IMR-90 (cell line): Measurements from ENCODE around the gene TNPO1. TPM values are rescaled to one million over a fixed set of nuclear protein-coding genes. Genes with fewer than 3 reads are reported as not detected.

Experiments used
- ATAC-seq: fragments of 200-7000 bp; cut with Tn5 transposase; 2 replicates; pipeline ENCODE4 v1.9.1; 2020; ENCODE audit warnings: low read depth, mild to moderate bottlenecking, moderate library complexity
- BruUV-seq: library from RNA; stranded (reverse); fragments of 400-500 nt; replicated peaks from 2 replicates; lab custom pipeline; 2021; lab: Mats Ljungman, UMichigan
- CTCF ChIA-PET: fragments of 300-600 bp; formaldehyde crosslinking; extraction: SDS; loops from one replicate; lab custom pipeline; 2021; ENCODE audit warnings: antibody characterized with exemption; lab: Yijun Ruan, JAX
- POLR2A ChIA-PET: fragments of 300-600 bp; sonication (Branson Sonifier 250); formaldehyde crosslinking; loops from one replicate; lab custom pipeline; 2022; ENCODE audit warnings: antibody characterized with exemption; ENCODE audit not compliant: unreplicated experiment; lab: Charles Lee
- DNase-seq: peaks from one replicate; pipeline ENCODE4 v3.0.0; 2013
- H2AFZ ChIP-seq: replicated peaks from 2 replicates; pipeline ENCODE3; 2013; ENCODE audit warnings: low read length, mild to moderate bottlenecking; ENCODE audit not compliant: poor library complexity
- H2AK5ac ChIP-seq: 2 replicates; pipeline ENCODE4 v1.6.1; 2013; ENCODE audit warnings: low read depth, low read length, inconsistent platforms
- H2AK9ac ChIP-seq: replicated peaks from 2 replicates; pipeline ENCODE3; 2013; ENCODE audit warnings: mild to moderate bottlenecking, low read depth, low read length, moderate library complexity; ENCODE audit not compliant: poor library complexity
- H2BK120ac ChIP-seq: 2 replicates; pipeline ENCODE4 v1.6.1; 2013; ENCODE audit warnings: low read depth, low read length, inconsistent platforms
- H2BK15ac ChIP-seq: 3 replicates; pipeline ENCODE4 v1.6.1; 2013; ENCODE audit warnings: low read depth, low read length, inconsistent platforms
- H2BK20ac ChIP-seq: 2 replicates; pipeline ENCODE4 v1.6.1; 2013; ENCODE audit warnings: low read depth, mild to moderate bottlenecking, inconsistent platforms, low read length, moderate library complexity
- H2BK5ac ChIP-seq: 2 replicates; pipeline ENCODE4 v1.6.1; 2013; ENCODE audit warnings: mild to moderate bottlenecking, low read depth, low read length, inconsistent platforms; ENCODE audit not compliant: poor library complexity, severe bottlenecking
- H3K14ac ChIP-seq: replicated peaks from 2 replicates; pipeline ENCODE4 v1.6.1; 2013; ENCODE audit warnings: low read depth, low read length, inconsistent platforms
- H3K18ac ChIP-seq: 2 replicates; pipeline ENCODE4 v1.6.1; 2013; ENCODE audit warnings: low read depth, low read length, control low read depth
- H3K23ac ChIP-seq: 2 replicates; pipeline ENCODE4 v1.6.1; 2013; ENCODE audit warnings: low read depth, low read length, inconsistent platforms
- H3K27ac ChIP-seq: 2 replicates; pipeline ENCODE4 v1.5.1; 2013; ENCODE audit warnings: mild to moderate bottlenecking, control low read depth, low read length; ENCODE audit not compliant: insufficient read depth
- H3K27me3 ChIP-seq: 2 replicates; pipeline ENCODE4 v1.6.1; 2013; ENCODE audit warnings: low read length; ENCODE audit not compliant: control insufficient read depth, insufficient read depth
- H3K36me3 ChIP-seq: 2 replicates; pipeline ENCODE4 v1.6.1; 2013; ENCODE audit warnings: low read length, mixed read lengths; ENCODE audit not compliant: control insufficient read depth, insufficient read depth
- H3K4ac ChIP-seq: 2 replicates; pipeline ENCODE4 v1.6.1; 2013; ENCODE audit warnings: low read depth, low read length, inconsistent platforms
- H3K4me1 ChIP-seq: 2 replicates; pipeline ENCODE4 v1.6.1; 2013; ENCODE audit warnings: low read length, mixed read lengths; ENCODE audit not compliant: control insufficient read depth, insufficient read depth
- H3K4me2 ChIP-seq: 2 replicates; pipeline ENCODE4 v1.6.1; 2013; ENCODE audit warnings: low read depth, mild to moderate bottlenecking, control low read depth, low read length, moderate library complexity
- H3K4me3 ChIP-seq: 2 replicates; pipeline ENCODE4 v1.5.1; 2013; ENCODE audit warnings: low read depth, mild to moderate bottlenecking, control low read depth, low read length, moderate library complexity; ENCODE audit not compliant: insufficient read depth
- H3K56ac ChIP-seq: 2 replicates; pipeline ENCODE4 v1.6.1; 2013; ENCODE audit warnings: low read length, inconsistent platforms; ENCODE audit not compliant: insufficient read depth; ENCODE audit errors: extremely low read depth
- H3K79me1 ChIP-seq, 2 experiments: 2 replicates each; pipeline ENCODE4 v1.6.1; 2013; ENCODE audit warnings: low read length in 2 of 2, inconsistent platforms in 1 of 2, low read depth in 1 of 2
- H3K9ac ChIP-seq: 2 replicates; pipeline ENCODE4 v1.6.1; 2013; ENCODE audit warnings: low read depth, low read length, control low read depth
- H3K9me1 ChIP-seq: 2 replicates; pipeline ENCODE4 v1.6.1; 2013; ENCODE audit warnings: low read length, inconsistent platforms; ENCODE audit not compliant: insufficient read depth
- H3K9me3 ChIP-seq: 2 replicates; pipeline ENCODE4 v1.6.1; 2013; ENCODE audit warnings: low read length; ENCODE audit not compliant: control insufficient read depth, insufficient read depth
- H4K20me1 ChIP-seq: 2 replicates; pipeline ENCODE4 v1.6.1; 2013; ENCODE audit warnings: low read length, inconsistent platforms; ENCODE audit not compliant: insufficient read depth
- H4K5ac ChIP-seq: 2 replicates; pipeline ENCODE4 v1.6.1; 2013; ENCODE audit warnings: mild to moderate bottlenecking, low read depth, low read length, control low read depth
- H4K8ac ChIP-seq, 2 experiments: 2 replicates each; pipeline ENCODE4 v1.6.1; 2013; ENCODE audit warnings: low read depth in 2 of 2, low read length in 2 of 2, control low read depth in 1 of 2, inconsistent platforms in 1 of 2
- H4K91ac ChIP-seq: 2 replicates; pipeline ENCODE4 v1.6.1; 2013; ENCODE audit warnings: low read depth, low read length, inconsistent platforms; ENCODE audit not compliant: insufficient read depth
- BHLHE40 ChIP-seq: fragments of 150-350 bp; IDR thresholded peaks from 2 replicates; pipeline ENCODE4 v1.6.1; 2016; ENCODE audit warnings: mild to moderate bottlenecking, low read depth, low read length
- CEBPB ChIP-seq: IDR thresholded peaks from 2 replicates; pipeline ENCODE4 v1.6.1; 2012; ENCODE audit warnings: low read depth, low read length, improper control_type of control experiment
- CHD1 ChIP-seq: IDR thresholded peaks from 2 replicates; pipeline ENCODE4 v1.6.1; 2012; ENCODE audit warnings: low read depth, low read length, improper control_type of control experiment
- CTCF ChIP-seq: conservative IDR thresholded peaks from 2 replicates; pipeline ENCODE4 v1.5.1; 2012; ENCODE audit warnings: mild to moderate bottlenecking, low read depth, low read length, improper control_type of control experiment
- ELK1 ChIP-seq: fragments of 150-350 bp; IDR thresholded peaks from 2 replicates; pipeline ENCODE4 v1.6.1; 2016; ENCODE audit warnings: low read depth, mild to moderate bottlenecking, low read length, moderate library complexity, borderline replicate concordance
- FOS ChIP-seq: fragments of 150-350 bp; IDR thresholded peaks from 2 replicates; pipeline ENCODE4 v1.6.1; 2016; ENCODE audit warnings: low read depth, low read length
- MAFK ChIP-seq: IDR thresholded peaks from 2 replicates; pipeline ENCODE4 v1.6.1; 2012; ENCODE audit warnings: low read depth, low read length, improper control_type of control experiment
- MAZ ChIP-seq: IDR thresholded peaks from 2 replicates; pipeline ENCODE4 v1.6.1; 2012; ENCODE audit warnings: low read depth, mild to moderate bottlenecking, low read length, improper control_type of control experiment, moderate library complexity, borderline replicate concordance
- MXI1 ChIP-seq: IDR thresholded peaks from 2 replicates; pipeline ENCODE4 v1.6.1; 2012; ENCODE audit warnings: low read depth, mild to moderate bottlenecking, low read length, moderate library complexity, borderline replicate concordance
- NFE2L2 ChIP-seq: fragments of 150-350 bp; IDR thresholded peaks from 2 replicates; pipeline ENCODE4 v1.6.1; 2016; ENCODE audit warnings: low read depth, mild to moderate bottlenecking, low read length
- POLR2A ChIP-seq: IDR thresholded peaks from 2 replicates; pipeline ENCODE4 v1.6.1; 2012; ENCODE audit warnings: mild to moderate bottlenecking, low read depth, low read length
- RCOR1 ChIP-seq: IDR thresholded peaks from 2 replicates; pipeline ENCODE4 v1.6.1; 2012; ENCODE audit warnings: mild to moderate bottlenecking, low read length, improper control_type of control experiment; ENCODE audit not compliant: insufficient replicate concordance
- RFX5 ChIP-seq: IDR thresholded peaks from 2 replicates; pipeline ENCODE4 v1.8.0; 2012; ENCODE audit warnings: low read depth, mild to moderate bottlenecking, low read length, moderate library complexity
- SMC3 ChIP-seq: fragments of 150-350 bp; IDR thresholded peaks from 2 replicates; pipeline ENCODE4 v1.6.1; 2016; ENCODE audit warnings: low read depth, mild to moderate bottlenecking, antibody characterized with exemption, low read length, moderate library complexity
- USF2 ChIP-seq: fragments of 150-350 bp; IDR thresholded peaks from 2 replicates; pipeline ENCODE4 v1.6.1; 2017; ENCODE audit warnings: mild to moderate bottlenecking, antibody characterized with exemption, low read length, low read depth
- dilution Hi-C: fragments of 300-500 bp; cut with HindIII; formaldehyde crosslinking; loops from one replicate; pipeline ENCODE4 v1.14.3; 2018; ENCODE audit warnings: low sequenced_read_pairs; ENCODE audit not compliant: unreplicated experiment
- in situ Hi-C: fragments of 300-500 bp; cut with MboI; formaldehyde crosslinking; loops from 3 replicates; pipeline ENCODE4 v1.14.3; 2019; ENCODE audit warnings: low sequenced_read_pairs, inconsistent platforms, mixed read lengths
- intact Hi-C: fragments of 100-400 bp; cut with micrococcal nuclease; formaldehyde crosslinking; loops from 2 replicates; pipeline ENCODE4 v1.10.0; 2022
- polyA plus RNA-seq, 3 experiments: library from polyadenylated mRNA; depleted of rRNA; stranded (reverse); fragments of >200 nt; gene quantifications; 2 replicates each; pipeline ENCODE4 v1.2.3, GENCODE V29; 2012; ENCODE audit warnings: low replicate concordance in 1 of 3
- total RNA-seq: library from RNA; depleted of rRNA; stranded (reverse); fragments of >200 nt; gene quantifications from 2 replicates; pipeline ENCODE4 v1.2.3, GENCODE V29; 2012

The TNPO1 gene
- total and polyA plus RNA-seq, 2 of the 4 experiments (the other 2 are of a cell fraction) = 45.5 to 400 TPM

GRCh38 chr5:72906806-72907205 is 90.3 kb downstream of the TNPO1 start:
- no peak overlapping the region for H3K27ac ChIP-seq
- no peaks in the 10 kb centered on the region for H4K20me1 ChIP-seq
- H2AK5ac ChIP-seq = no peak overlapping the region
- H3K23ac ChIP-seq = no peak overlapping the region
- ATAC-seq (no peak), DNase-seq (no peak)
- no peak overlapping the region for H3K14ac ChIP-seq
- peaks cover 13 to 19% of the 10 kb centered on the region in 2 experiments for H3K79me1 ChIP-seq
- H3K4me2 ChIP-seq = no peak overlapping the region
- no peak overlapping the region for H3K9ac ChIP-seq
- dilution Hi-C loops = no loop called here
- H2BK120ac ChIP-seq = no peak overlapping the region
- no peak overlapping the region for H2AK9ac ChIP-seq
- no peak overlapping the region for H3K56ac ChIP-seq
- H4K8ac ChIP-seq = no peak overlapping the region
- no peaks in the 10 kb centered on the region for H3K27me3 ChIP-seq
- in situ Hi-C loops = no loop called here
- no peaks in the 10 kb centered on the region for H3K9me3 ChIP-seq
- H3K36me3 ChIP-seq = peaks cover 41% of the 10 kb centered on the region
- no peak overlapping the region for H3K4me3 ChIP-seq
- BruUV-seq = no TSS peak
- H4K91ac ChIP-seq = no peak overlapping the region
- no peak overlapping the region for H2BK20ac ChIP-seq
- H2BK5ac ChIP-seq = no peak overlapping the region
- TF ChIP-seq FOS (no peak), CEBPB (no peak), ELK1 (no peak), MAZ (no peak), MXI1 (no peak), MAFK (no peak), RFX5 (no peak), NFE2L2 (no peak), SMC3 (no peak), BHLHE40 (no peak), RCOR1 (no peak), USF2 (no peak), CHD1 (no peak), POLR2A (no peak), CTCF (no peak)
- H4K5ac ChIP-seq = no peak overlapping the region
- no peaks in the 10 kb centered on the region for H3K4me1 ChIP-seq
- H3K9me1 ChIP-seq = 0 out of 2 replicates have a peak, but pooled peaks cover 5% of the 10 kb centered on the region
- no peak overlapping the region for H3K4ac ChIP-seq
- POLR2A ChIA-PET = no interaction called here
- H2AFZ ChIP-seq = no peak overlapping the region
- CTCF ChIA-PET = no interaction called here
- no peak overlapping the region for H3K18ac ChIP-seq
- intact Hi-C loops = loop anchor here (5.0 kb wide), 1 partner anchor 40 kb away; no protein-coding TSS in a partner anchor
- no peak overlapping the region for H2BK15ac ChIP-seq
